C4-2B (cell line): Measurements from ENCODE around the gene TRIM62.

Experiments used
- ZFX ChIP-seq: fragments of 450-650 bp; IDR thresholded peaks from 2 replicates; pipeline ENCODE4 v1.6.1; 2017
- TF ChIP-seq, protein P1 (sequence below): fragments of 450-650 bp; conservative IDR thresholded peaks from 2 replicates; pipeline ENCODE4 v1.5.1; 2017; ENCODE audit warnings: mild to moderate bottlenecking

DNA sequence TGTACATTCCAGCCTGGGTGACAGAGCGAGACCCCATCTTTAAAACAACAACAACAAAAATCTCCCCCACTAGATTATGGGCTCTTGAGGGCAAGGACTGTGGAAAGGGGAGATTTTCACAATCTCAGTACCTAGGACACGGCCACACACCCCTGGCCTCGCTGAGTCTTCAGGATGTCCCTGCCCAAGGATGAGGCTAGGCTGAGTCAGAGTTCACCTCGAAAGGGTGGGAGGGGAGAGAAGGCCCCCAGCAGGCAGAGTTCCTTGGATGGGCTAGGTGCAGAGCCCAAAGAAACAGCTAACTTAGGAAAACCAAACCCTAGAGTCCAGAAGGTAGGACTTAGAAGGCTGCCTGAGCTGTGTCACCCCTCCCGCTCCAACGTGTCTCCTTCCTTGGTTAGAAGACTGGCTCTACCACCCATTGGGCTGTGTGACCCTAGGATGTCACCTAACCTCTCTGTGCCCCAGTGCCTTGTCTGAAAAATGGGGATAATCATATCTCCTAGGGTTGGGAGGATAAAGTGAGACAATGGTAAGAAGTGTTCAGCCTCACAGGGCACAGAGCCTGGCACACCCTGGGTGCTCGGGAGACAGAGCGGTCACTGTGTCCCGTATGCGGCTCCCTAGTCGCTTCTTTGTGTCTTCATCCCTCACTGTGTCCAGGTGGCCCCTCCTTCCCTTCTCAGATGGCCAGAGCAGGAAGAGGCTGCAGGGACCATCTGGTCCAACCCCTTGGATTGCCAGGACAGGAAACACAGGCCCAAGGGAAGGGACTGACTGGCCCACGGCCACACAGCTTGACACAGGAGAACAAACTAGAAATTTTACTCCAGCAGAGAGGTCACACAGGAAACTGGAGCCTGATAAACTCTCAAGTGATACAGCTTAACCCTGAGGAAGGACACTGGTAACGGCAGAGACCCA, 11.2 kb downstream of the TRIM62 start:
- TF ChIP-seq, protein P1, sequence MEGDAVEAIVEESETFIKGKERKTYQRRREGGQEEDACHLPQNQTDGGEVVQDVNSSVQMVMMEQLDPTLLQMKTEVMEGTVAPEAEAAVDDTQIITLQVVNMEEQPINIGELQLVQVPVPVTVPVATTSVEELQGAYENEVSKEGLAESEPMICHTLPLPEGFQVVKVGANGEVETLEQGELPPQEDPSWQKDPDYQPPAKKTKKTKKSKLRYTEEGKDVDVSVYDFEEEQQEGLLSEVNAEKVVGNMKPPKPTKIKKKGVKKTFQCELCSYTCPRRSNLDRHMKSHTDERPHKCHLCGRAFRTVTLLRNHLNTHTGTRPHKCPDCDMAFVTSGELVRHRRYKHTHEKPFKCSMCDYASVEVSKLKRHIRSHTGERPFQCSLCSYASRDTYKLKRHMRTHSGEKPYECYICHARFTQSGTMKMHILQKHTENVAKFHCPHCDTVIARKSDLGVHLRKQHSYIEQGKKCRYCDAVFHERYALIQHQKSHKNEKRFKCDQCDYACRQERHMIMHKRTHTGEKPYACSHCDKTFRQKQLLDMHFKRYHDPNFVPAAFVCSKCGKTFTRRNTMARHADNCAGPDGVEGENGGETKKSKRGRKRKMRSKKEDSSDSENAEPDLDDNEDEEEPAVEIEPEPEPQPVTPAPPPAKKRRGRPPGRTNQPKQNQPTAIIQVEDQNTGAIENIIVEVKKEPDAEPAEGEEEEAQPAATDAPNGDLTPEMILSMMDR, result no peak
- no peak for TF ChIP-seq ZFX
